K562 (cell line): Measurements from ENCODE around the gene UGT2B17. TPM values are rescaled to one million over a fixed set of nuclear protein-coding genes. Genes with fewer than 3 reads are reported as not detected.

Experiments used
- ATAC-seq: fragments of 200-7000 bp; cut with Tn5 transposase; 3 replicates; pipeline ENCODE4 v1.9.1; 2020; ENCODE audit warnings: moderate library complexity
- BruUV-seq: library from RNA; stranded (reverse); fragments of 400-500 nt; replicated peaks from 2 replicates; lab custom pipeline; 2021; lab: Mats Ljungman, UMichigan
- CTCF ChIA-PET: fragments of 300-600 bp; formaldehyde crosslinking; extraction: SDS; loops from one replicate; lab custom pipeline; 2021; ENCODE audit warnings: low intra/inter-chr PET ratio; lab: Yijun Ruan, JAX
- POLR2A ChIA-PET: fragments of 300-600, 350-650 bp; sonication (Branson Sonifier 250); formaldehyde crosslinking; extraction: SDS; loops from one replicate; lab custom pipeline; 2021; ENCODE audit warnings: antibody characterized with exemption, inconsistent platforms; lab: Yijun Ruan, JAX
- DNase-seq, 4 experiments: peaks; one replicate each; pipeline versions ENCODE4 v3.0.0 to v3.0.0-alpha.2; 2011 to 2018; ENCODE audit warnings: low spot score in 3 of 4, mixed read lengths in 3 of 4; ENCODE audit errors: extremely low read depth in 1 of 4
- FAIRE-seq: peaks from 2 replicates; lab custom pipeline; 2011; peaks lifted over from hg19 to GRCh38; lab: Jason Lieb, UNC
- H2AFZ ChIP-seq: 2 replicates; pipeline ENCODE4 v1.6.0; 2011; ENCODE audit warnings: low read depth, low read length, control low read depth, inconsistent platforms
- H3K27ac ChIP-seq: fragments of 200-600 bp; 3 replicates; pipeline ENCODE4 v1.8.0; 2011; ENCODE audit warnings: low read depth, mild to moderate bottlenecking, control low read depth, inconsistent platforms, low read length, moderate library complexity, mixed read lengths; ENCODE audit errors: extremely low read depth
- H3K27me3 ChIP-seq, 2 experiments: fragments of 300-600 bp in 1 of 2; 2 replicates in 1 of 2; 3 replicates in 1 of 2; pipeline versions ENCODE4 v1.6.0 to v1.8.0; 2011; ENCODE audit warnings: inconsistent platforms in 2 of 2, low read length in 2 of 2, mild to moderate bottlenecking in 1 of 2, mixed read lengths in 1 of 2, moderate library complexity in 1 of 2; ENCODE audit not compliant: control insufficient read depth in 2 of 2, insufficient read depth in 2 of 2
- H3K36me3 ChIP-seq: fragments of 300-600 bp; 3 replicates; pipeline ENCODE4 v1.8.0; 2011; ENCODE audit warnings: mild to moderate bottlenecking, low read length, inconsistent platforms; ENCODE audit not compliant: control insufficient read depth, insufficient read depth
- H3K4me1 ChIP-seq, 2 experiments: fragments of 200-600 bp in 1 of 2; replicated peaks in 1 of 2; 2 replicates in 1 of 2; 3 replicates in 1 of 2; pipeline versions ENCODE4 v1.5.1 to v1.8.0; 2011; ENCODE audit warnings: inconsistent platforms in 2 of 2, low read length in 2 of 2, mild to moderate bottlenecking in 1 of 2, mixed read lengths in 1 of 2, moderate library complexity in 1 of 2; ENCODE audit not compliant: control insufficient read depth in 2 of 2, insufficient read depth in 2 of 2
- H3K4me2 ChIP-seq: 2 replicates; pipeline ENCODE4 v1.6.1; 2011; ENCODE audit warnings: low read length, control low read depth, inconsistent platforms, mixed read lengths; ENCODE audit not compliant: insufficient read depth
- H3K4me3 ChIP-seq: fragments of 200-600 bp; sonication (generic), shearing (Covaris generic); 2 replicates; pipeline ENCODE4 v1.5.1; 2016; ENCODE audit warnings: control low read depth, inconsistent platforms
- H3K79me2 ChIP-seq: fragments of 200-600 bp; 3 replicates; pipeline ENCODE4 v1.8.0; 2011; ENCODE audit warnings: low read length, inconsistent platforms; ENCODE audit not compliant: control insufficient read depth, insufficient read depth
- H3K9ac ChIP-seq, 2 experiments: 2 replicates each; pipeline versions ENCODE4 v1.6.0 to v1.6.1; 2011; ENCODE audit warnings: low read depth in 2 of 2, low read length in 2 of 2, control low read depth in 1 of 2, inconsistent platforms in 1 of 2, mild to moderate bottlenecking in 1 of 2, mixed read lengths in 1 of 2; ENCODE audit not compliant: insufficient read depth in 1 of 2
- H3K9me1 ChIP-seq: one replicate; pipeline ENCODE4 v1.6.0; 2011; ENCODE audit warnings: inconsistent platforms, mild to moderate bottlenecking, low read length, moderate library complexity; ENCODE audit not compliant: control insufficient read depth, insufficient read depth
- H3K9me3 ChIP-seq: replicated peaks from 2 replicates; pipeline ENCODE4 v1.5.1; 2011; ENCODE audit warnings: low read depth, low read length, inconsistent platforms; ENCODE audit not compliant: control insufficient read depth, insufficient read depth
- H4K20me1 ChIP-seq: replicated peaks from 2 replicates; pipeline ENCODE4 v1.6.1; 2011; ENCODE audit warnings: low read length, inconsistent platforms, mixed read lengths; ENCODE audit not compliant: control insufficient read depth, insufficient read depth
- EP300 ChIP-seq: IDR thresholded peaks from 2 replicates; pipeline ENCODE4 v1.6.1; 2012; ENCODE audit warnings: low read length, improper control_type of control experiment
- EZH2 ChIP-seq: IDR thresholded peaks from 2 replicates; pipeline ENCODE4 v1.6.1; 2012; ENCODE audit warnings: low read depth, mild to moderate bottlenecking, inconsistent platforms, low read length, borderline replicate concordance
- FOSL1 ChIP-seq: fragments of 200-800 bp; sonication (Bioruptor generic); conservative IDR thresholded peaks from 2 replicates; pipeline ENCODE4 v1.6.1; 2016; ENCODE audit warnings: missing genetic modification characterization, missing compliant biosample characterization
- GABPB1 ChIP-seq: sonication (generic); formaldehyde crosslinking; IDR thresholded peaks from 2 replicates; pipeline ENCODE4 v1.8.0; 2022; ENCODE audit warnings: mild to moderate bottlenecking, missing genetic modification reagents
- HNRNPL ChIP-seq: fragments of 200-400 bp; formaldehyde crosslinking; IDR thresholded peaks from 2 replicates; pipeline ENCODE4 v1.6.1; 2017; ENCODE audit warnings: low read depth, mild to moderate bottlenecking, low read length
- ILK ChIP-seq: fragments of 450-650 bp; IDR thresholded peaks from 2 replicates; pipeline ENCODE4 v1.6.1; 2016; ENCODE audit warnings: missing genetic modification characterization, low read depth, mild to moderate bottlenecking, missing compliant biosample characterization, moderate library complexity, borderline replicate concordance
- LARP7 ChIP-seq: fragments of 450-650 bp; IDR thresholded peaks from 2 replicates; pipeline ENCODE4 v1.6.1; 2016
- PTTG1 ChIP-seq: fragments of 450-650 bp; IDR thresholded peaks from 2 replicates; pipeline ENCODE4 v1.6.1; 2016; ENCODE audit warnings: low read depth, mild to moderate bottlenecking, missing genetic modification characterization, missing compliant biosample characterization
- SIN3B ChIP-seq: fragments of 450-650 bp; IDR thresholded peaks from 2 replicates; pipeline ENCODE4 v1.6.1; 2017; ENCODE audit warnings: low read depth, mild to moderate bottlenecking, moderate library complexity
- SMARCA5 ChIP-seq: fragments of 450-650 bp; IDR thresholded peaks from 2 replicates; pipeline ENCODE4 v1.6.1; 2016
- SNRNP70 ChIP-seq: fragments of 200-400 bp; formaldehyde crosslinking; optimal IDR thresholded peaks from 2 replicates; pipeline ENCODE3; 2017; ENCODE audit warnings: low read depth, low read length
- SRSF9 ChIP-seq: fragments of 200-400 bp; formaldehyde crosslinking; IDR thresholded peaks from 2 replicates; pipeline ENCODE4 v1.6.1; 2017; ENCODE audit warnings: low read depth, low read length, borderline replicate concordance
- STAT6 ChIP-seq: sonication (generic); formaldehyde crosslinking; IDR thresholded peaks from 2 replicates; pipeline ENCODE4 v1.8.1; 2023; ENCODE audit warnings: mild to moderate bottlenecking, missing genetic modification reagents
- YBX1 ChIP-seq: fragments of 450-650 bp; IDR thresholded peaks from 2 replicates; pipeline ENCODE4 v1.7.1; 2016; ENCODE audit warnings: mild to moderate bottlenecking
- ZNF212 ChIP-seq: fragments of 450-650 bp; formaldehyde crosslinking; IDR thresholded peaks from 2 replicates; pipeline ENCODE4 v1.4.0; 2020; ENCODE audit warnings: mild to moderate bottlenecking
- ZNF232 ChIP-seq: sonication (generic); formaldehyde crosslinking; IDR thresholded peaks from 2 replicates; pipeline ENCODE4 v1.8.0; 2022; ENCODE audit warnings: mild to moderate bottlenecking, missing genetic modification reagents
- ZNF57 ChIP-seq: fragments of 450-650 bp; formaldehyde crosslinking; IDR thresholded peaks from 2 replicates; pipeline ENCODE4 v1.4.0; 2020; ENCODE audit warnings: mild to moderate bottlenecking, moderate library complexity
- ZNF586 ChIP-seq: fragments of 450-650 bp; formaldehyde crosslinking; conservative IDR thresholded peaks from 2 replicates; pipeline ENCODE4 v1.4.0; 2020; ENCODE audit warnings: mild to moderate bottlenecking, moderate library complexity
- ZNF589 ChIP-seq: fragments of 200-800 bp; sonication (Bioruptor generic); IDR thresholded peaks from 2 replicates; pipeline ENCODE4 v1.6.1; 2016; ENCODE audit warnings: low read depth, missing genetic modification characterization, missing compliant biosample characterization
- ZNF644 ChIP-seq: fragments of 200-800 bp; sonication (Bioruptor generic); IDR thresholded peaks from 2 replicates; pipeline ENCODE4 v1.6.1; 2016; ENCODE audit warnings: low read depth, missing genetic modification characterization, missing compliant biosample characterization
- ZSCAN32 ChIP-seq: fragments of 450-650 bp; formaldehyde crosslinking; IDR thresholded peaks from 2 replicates; pipeline ENCODE4 v1.4.0; 2020; ENCODE audit warnings: mild to moderate bottlenecking, moderate library complexity
- WGBS: fragments of 100-300 bp; shearing (Covaris generic); methylation state at CpG from one replicate; pipeline ENCODE4 v1.1.6; 2016; ENCODE audit warnings: low coverage, mixed read lengths; ENCODE audit not compliant: insufficient coverage; ENCODE audit errors: missing lambda C conversion rate; 5-methylcytosine and 5-hydroxymethylcytosine counted together
- in situ Hi-C: fragments of 300-500 bp; cut with MboI; formaldehyde crosslinking; loops from 4 replicates; pipeline ENCODE4 v1.15.0; 2018; ENCODE audit warnings: inconsistent platforms, mixed read lengths
- intact Hi-C: fragments of 100-400 bp; cut with micrococcal nuclease; formaldehyde crosslinking; loops from 2 replicates; pipeline ENCODE4 v1.14.2; 2022
- polyA plus RNA-seq, 8 experiments: library from polyadenylated mRNA; depleted of rRNA in 4 of 8; stranded (reverse) in 5 of 8; unstranded in 3 of 8; fragments of >200 nt; fragmentation: Nextera tagmentation in 2 of 8; fragmentation: Illumina TruSeq in 1 of 8; extraction: Ambion mirVana in 2 of 8; extraction: Trizol in 1 of 8; gene quantifications; 2 replicates each; pipeline versions ENCODE4 v1.2.1 to v1.2.3, GENCODE V29; 2011 to 2014; ENCODE audit warnings: inconsistent platforms in 1 of 8, missing spikeins in 1 of 8
- total RNA-seq, 7 experiments: library from RNA; depleted of rRNA in 6 of 7; stranded (reverse); fragments of >200 nt in 6 of 7; fragmentation: Illumina TruSeq in 2 of 7; extraction: Trizol in 2 of 7; gene quantifications; 2 replicates each; pipeline versions ENCODE4 v1.2.1 to v1.2.3, GENCODE V29; 2011 to 2021; ENCODE audit warnings: low replicate concordance in 1 of 7

The UGT2B17 gene
- total and polyA plus RNA-seq, 9 of the 15 experiments (the other 6 are each of a cell fraction or from before 2014, with no cell fraction given): 0.11 TPM; not detected in 8

- no peaks in the 10 kb centered on the region for H3K79me2 ChIP-seq
- no peak overlapping the region for H3K4me2 ChIP-seq
- no peak overlapping the region for H3K4me3 ChIP-seq
- H3K9me3 ChIP-seq: no peaks in the 10 kb centered on the region
- ChIA-PET POLR2A (interaction anchor here (0.6 kb wide), 1 partner anchor 719 kb away, joined by 4 read pairs; no protein-coding TSS in a partner anchor), CTCF (no interaction called here)
- in situ Hi-C loops (no loop called here), intact Hi-C loops (no loop called here)
- BruUV-seq: no TSS peak
- H3K36me3 ChIP-seq: no peaks in the 10 kb centered on the region
- H3K27me3 ChIP-seq: no peaks in the 10 kb centered on the region
- DNase-seq (peak in 1 of 4 experiments; percentile 2), ATAC-seq (0 out of 3 replicates have a peak, but pooled peaks have one; percentile 43), FAIRE-seq (no peak)
- no peaks in the 10 kb centered on the region for H4K20me1 ChIP-seq
- 0 out of 3 replicates have a peak overlapping the region, but pooled peaks have one; percentile 19 for H3K27ac ChIP-seq
- H3K4me1 ChIP-seq: no peaks in the 10 kb centered on the region
- 1% methylated on average over 6 of the region's 6 CpGs for WGBS
- H3K9ac ChIP-seq: no peak overlapping the region
- no peak overlapping the region for H2AFZ ChIP-seq
- no peaks in the 10 kb centered on the region for H3K9me1 ChIP-seq
- TF ChIP-seq EZH2 (no peak), SRSF9 (no peak), SMARCA5 (no peak), HNRNPL (no peak), FOSL1 (tag) (peak; percentile 7; the same call in 1 of the 2 replicates), ZNF212 (CRISPR knock-in tag) (no peak), ZSCAN32 (CRISPR knock-in tag) (peak; percentile 59; the same call in 1 of the 2 replicates), SIN3B (no peak), ZNF644 (tag) (peak; percentile 74; the same call in 1 of the 2 replicates), STAT6 (CRISPR knock-in tag) (no peak), PTTG1 (tag) (peak; percentile 38; the same call in 1 of the 2 replicates), YBX1 (no peak), EP300 (0 out of 2 replicates have a peak, but pooled peaks have one; percentile 18), ZNF57 (no peak), ILK (tag) (no peak), SNRNP70 (no peak), LARP7 (no peak), ZNF586 (0 out of 2 replicates have a peak, but pooled peaks have one; percentile 52), ZNF589 (CRISPR knock-in tag) (peak; percentile 57), GABPB1 (CRISPR knock-in tag) (no peak), ZNF232 (CRISPR knock-in tag) (no peak)
These were observed 5.5 kb upstream of the UGT2B17 start for GRCh38 chr4:68581383-68582338.
